Tibial nerve (tissue), 3 donors: ENCODE measurements around the gene CRY1.

Source experiments
- CTCF ChIP-seq, 5 experiments: fragments of 200-600 bp in 3 of 5; fragments of 450-650 bp in 2 of 5; sonication (generic) in 3 of 5; IDR thresholded peaks; one replicate each; pipeline ENCODE4 v1.5.1; 2016 to 2019; ENCODE audit warnings: antibody characterized with exemption in 5 of 5, mild to moderate bottlenecking in 3 of 5, moderate library complexity in 2 of 5
- POLR2A ChIP-seq, 2 donors: fragments of 450-650 bp; IDR thresholded peaks; one replicate each; pipeline ENCODE4 v1.6.1; 2017; ENCODE audit warnings: antibody characterized with exemption in 2 of 2, mild to moderate bottlenecking in 2 of 2, moderate library complexity in 2 of 2

DNA sequence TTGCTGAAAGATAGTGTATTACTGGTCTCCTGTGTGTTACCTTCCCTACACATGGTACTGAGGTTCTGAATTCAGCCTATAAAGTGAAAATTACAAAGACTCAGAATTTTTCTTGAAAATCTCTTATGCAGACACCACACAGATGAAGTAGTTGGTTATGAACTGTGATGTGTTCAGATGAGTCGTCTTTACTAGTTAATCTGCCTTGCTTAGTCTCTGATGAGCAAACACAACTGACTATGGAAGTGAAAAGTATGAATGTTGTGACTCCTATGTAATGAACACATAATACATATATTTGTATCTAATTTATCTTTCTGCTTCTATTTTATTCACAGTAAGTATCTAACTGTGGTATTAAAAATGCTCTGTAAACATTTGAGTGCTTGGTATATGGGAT, 111.1 kb downstream of the CRY1 start:
- no peak for TF ChIP-seq CTCF (IDR thresholded peaks at IDR 0.05)
- no peak for TF ChIP-seq POLR2A (IDR thresholded peaks at IDR 0.05)
